Stimulated activated CD4-positive, alpha-beta T cell treated with anti-CD3 and anti-CD28 coated beads, Interleukin-4, amount 100 ng/mL, for 1 hour (primary cell): ENCODE results near the gene ASF1B.

ENCODE experiments used
- DNase-seq: peaks from one replicate; pipeline ENCODE4 v3.0.0-alpha.2; 2020

The ASF1B gene

GRCh38 chr19:14135355-14135754, 1.0 kb downstream of the ASF1B start:
- no peak for DNase-seq

GRCh38 chr19:14127929-14128509, 8.4 kb downstream of the ASF1B start:
- DNase-seq: no peak

- no peak for DNase-seq
Observed at GRCh38 chr19:14127176-14127575, 9.2 kb downstream of the ASF1B start.

GRCh38 chr19:14122924-14123323, 13.5 kb downstream of the ASF1B start:
- DNase-seq: no peak

GRCh38 chr19:14120497-14120780, 15.9 kb downstream of the ASF1B start:
- DNase-seq: no peak

GRCh38 chr19:14119644-14120496, 16.5 kb downstream of the ASF1B start:
- no peak for DNase-seq

GRCh38 chr19:14119146-14119545, 17.2 kb downstream of the ASF1B start:
- no peak for DNase-seq

- DNase-seq: peak; percentile 21
Observed at GRCh38 chr19:14118165-14119051, 18.0 kb downstream of the ASF1B start.

- peak; percentile 97 for DNase-seq
Observed at GRCh38 chr19:14117668-14118164, 18.7 kb downstream of the ASF1B start, which contains the start of gene PRKACA. TSS of gene PRKACA (minus strand) at chr19:14117762. CDS start at chr19:14117547, 215 bp downstream.

- peak; percentile 13 for DNase-seq
Observed at GRCh38 chr19:14116918-14117578, 19.3 kb downstream of the ASF1B start.

GRCh38 chr19:14116525-14116917, 19.9 kb downstream of the ASF1B start:
- no peak for DNase-seq

- DNase-seq: no peak
Observed at GRCh38 chr19:14115756-14116155, 20.6 kb downstream of the ASF1B start.

GRCh38 chr19:14114854-14115253, 21.5 kb downstream of the ASF1B start:
- peak; percentile 65 for DNase-seq

- DNase-seq: no peak
Observed at GRCh38 chr19:14114439-14114838, 21.9 kb downstream of the ASF1B start.

GRCh38 chr19:14113762-14114414, 22.5 kb downstream of the ASF1B start:
- DNase-seq: peak; percentile 62

GRCh38 chr19:14112809-14113385, 23.5 kb downstream of the ASF1B start:
- DNase-seq: no peak

- DNase-seq: no peak
Observed at GRCh38 chr19:14112051-14112808, 24.2 kb downstream of the ASF1B start.

GRCh38 chr19:14111486-14111885, 24.9 kb downstream of the ASF1B start:
- DNase-seq: no peak

- DNase-seq: no peak
Observed at GRCh38 chr19:14110650-14111049, 25.7 kb downstream of the ASF1B start.

- DNase-seq: no peak
Observed at GRCh38 chr19:14107581-14108461, 28.6 kb downstream of the ASF1B start.
